Left ventricle myocardium superior (tissue), 1 donor: ENCODE measurements around the gene IKBKE. TPM values are rescaled to one million over a fixed set of nuclear protein-coding genes. Genes with fewer than 3 reads are reported as not detected.

Experiments
- microRNA-seq: library from miRNA; unstranded; fragments of <30 nt; microRNA quantifications from one replicate; pipeline ENCODE4 v1.2.0, GENCODE V29; 2020; ENCODE audit warnings: borderline number of aligned reads
- total RNA-seq: library from RNA; stranded (reverse); fragmentation: NEBNext Ultra II Directional; extraction: Animal tissue kit (Norgen Biotek cat#: 25700); gene quantifications from one replicate; pipeline ENCODE4 v1.2.1, GENCODE V29; 2021
- donor health status: DM: no; HTN: yes; CAD: no; lungs with severe emphysema.

IKBKE gene
- total RNA-seq, 1 donor from 2014 or later, result 0.64 TPM

Small RNA genes within 50 kb of the gene (microRNA-seq; reads per million reads assigned to microRNA genes)
- gene MIR6769B, result not detected

Other genes starting within 250 kb of the IKBKE start
- gene RASSF5, start 37.1 kb downstream of the IKBKE start, total RNA-seq, result 4.2 TPM
- gene EIF2D, start 142.0 kb downstream of the IKBKE start, total RNA-seq, result 26.4 TPM
- 22.2 TPM for gene DYRK3, start 165.1 kb downstream of the IKBKE start, total RNA-seq
- gene MAPKAPK2, start 214.4 kb downstream of the IKBKE start, total RNA-seq, result 228 TPM